NB4 (cell line): ENCODE results near the gene RACGAP1.

Experiments used
- POLR2A ChIP-seq: IDR thresholded peaks from 2 replicates; pipeline ENCODE4 v1.6.1; 2011; ENCODE audit warnings: mild to moderate bottlenecking; ENCODE audit not compliant: insufficient read length; ENCODE audit errors: extremely low read depth
- TF ChIP-seq, protein P1 (sequence below): IDR thresholded peaks from one replicate; pipeline ENCODE4 v1.5.1; 2012; ENCODE audit warnings: low read depth, low read length
- TF ChIP-seq, protein P2 (sequence below): IDR thresholded peaks from 2 replicates; pipeline ENCODE4 v1.6.1; 2011; ENCODE audit warnings: low read depth, low read length

DNA sequence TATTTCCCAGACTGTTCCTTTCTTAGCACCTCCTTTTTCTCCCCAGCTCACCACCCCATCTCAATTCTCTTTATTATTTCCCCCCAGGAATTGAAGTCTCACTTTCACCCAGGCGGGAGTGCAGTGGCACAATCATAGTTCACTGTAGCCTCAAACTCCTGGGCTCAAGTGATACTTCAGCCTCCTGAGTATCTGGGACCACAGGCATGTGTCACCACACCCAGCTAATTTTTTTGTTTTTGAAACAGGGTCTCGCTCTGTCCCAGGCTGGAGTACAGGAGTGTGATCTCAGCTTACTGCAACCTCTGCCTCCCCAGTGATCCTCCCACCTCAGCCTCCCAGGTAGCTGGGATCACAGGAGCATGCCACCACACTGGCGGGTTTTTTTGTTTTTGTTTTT, 11.0 kb downstream of the RACGAP1 start:
- TF ChIP-seq, protein P1, sequence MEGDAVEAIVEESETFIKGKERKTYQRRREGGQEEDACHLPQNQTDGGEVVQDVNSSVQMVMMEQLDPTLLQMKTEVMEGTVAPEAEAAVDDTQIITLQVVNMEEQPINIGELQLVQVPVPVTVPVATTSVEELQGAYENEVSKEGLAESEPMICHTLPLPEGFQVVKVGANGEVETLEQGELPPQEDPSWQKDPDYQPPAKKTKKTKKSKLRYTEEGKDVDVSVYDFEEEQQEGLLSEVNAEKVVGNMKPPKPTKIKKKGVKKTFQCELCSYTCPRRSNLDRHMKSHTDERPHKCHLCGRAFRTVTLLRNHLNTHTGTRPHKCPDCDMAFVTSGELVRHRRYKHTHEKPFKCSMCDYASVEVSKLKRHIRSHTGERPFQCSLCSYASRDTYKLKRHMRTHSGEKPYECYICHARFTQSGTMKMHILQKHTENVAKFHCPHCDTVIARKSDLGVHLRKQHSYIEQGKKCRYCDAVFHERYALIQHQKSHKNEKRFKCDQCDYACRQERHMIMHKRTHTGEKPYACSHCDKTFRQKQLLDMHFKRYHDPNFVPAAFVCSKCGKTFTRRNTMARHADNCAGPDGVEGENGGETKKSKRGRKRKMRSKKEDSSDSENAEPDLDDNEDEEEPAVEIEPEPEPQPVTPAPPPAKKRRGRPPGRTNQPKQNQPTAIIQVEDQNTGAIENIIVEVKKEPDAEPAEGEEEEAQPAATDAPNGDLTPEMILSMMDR = no peak
- no peak for TF ChIP-seq POLR2A
- TF ChIP-seq, protein P2, sequence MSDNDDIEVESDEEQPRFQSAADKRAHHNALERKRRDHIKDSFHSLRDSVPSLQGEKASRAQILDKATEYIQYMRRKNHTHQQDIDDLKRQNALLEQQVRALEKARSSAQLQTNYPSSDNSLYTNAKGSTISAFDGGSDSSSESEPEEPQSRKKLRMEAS = no peak
